Loucy (cell line): ENCODE results near the gene FRMD8.

ENCODE experiments used
- CTCF ChIP-seq: fragments of 200-600 bp; sonication (generic); conservative IDR thresholded peaks from 2 replicates; pipeline ENCODE4 v1.5.1; 2014; ENCODE audit warnings: mild to moderate bottlenecking, antibody characterized with exemption, low read length
- EZH2phosphoT487 ChIP-seq: fragments of 200-600 bp; IDR thresholded peaks from 2 replicates; pipeline ENCODE4 v1.6.1; 2018; ENCODE audit warnings: antibody characterized with exemption, mild to moderate bottlenecking, moderate library complexity, borderline replicate concordance

GRCh38 chr11:65435411-65435931, 49.0 kb downstream of the FRMD8 start:
- TF ChIP-seq CTCF, result no peak
- TF ChIP-seq EZH2phosphoT487, result no peak
